Heart left ventricle (tissue), 16 donors: ENCODE results near the gene FRRS1. TPM values are rescaled to one million over a fixed set of nuclear protein-coding genes. Genes with fewer than 3 reads are reported as not detected.

Source experiments
- ATAC-seq, 4 donors: fragments of 200-7000 bp; cut with Tn5 transposase; one replicate each; pipeline ENCODE4 v1.9.1; 2020 to 2022; ENCODE audit warnings: moderate library complexity in 4 of 4, mild to moderate bottlenecking in 3 of 4, moderate number of reproducible peaks in 1 of 4
- DNase-seq, 5 donors: peaks; one replicate each; pipeline ENCODE4 v3.0.0-alpha.2; 2020
- H3K27ac ChIP-seq, 12 donors: fragments of 200-600 bp; sonication (generic) in 4 of 12; one replicate each; pipeline versions ENCODE4 v1.5.0 to v1.8.0; 2016 to 2022; ENCODE audit warnings: mild to moderate bottlenecking in 2 of 12
- H3K27me3 ChIP-seq, 9 donors: fragments of 200-600 bp; sonication (generic) in 2 of 9; one replicate each; pipeline versions ENCODE4 v1.5.1 to v1.8.0; 2016 to 2022; ENCODE audit warnings: mild to moderate bottlenecking in 3 of 9
- H3K36me3 ChIP-seq, 9 donors: fragments of 200-600 bp; sonication (generic) in 2 of 9; one replicate each; pipeline versions ENCODE4 v1.5.0 to v1.8.0; 2018 to 2022; ENCODE audit warnings: mild to moderate bottlenecking in 2 of 9
- H3K4me1 ChIP-seq, 12 donors: fragments of 200-600 bp; sonication (generic) in 4 of 12; one replicate each; pipeline versions ENCODE4 v1.5.0 to v1.8.0; 2016 to 2022; ENCODE audit warnings: mild to moderate bottlenecking in 3 of 12
- H3K4me3 ChIP-seq, 12 donors: fragments of 200-600 bp; sonication (generic) in 4 of 12; one replicate each; pipeline versions ENCODE4 v1.5.0 to v1.8.0; 2017 to 2022; ENCODE audit warnings: mild to moderate bottlenecking in 9 of 12, moderate library complexity in 4 of 12
- H3K9me3 ChIP-seq, 12 donors: fragments of 200-600 bp; sonication (generic) in 4 of 12; one replicate each; pipeline versions ENCODE4 v1.5.0 to v1.8.0; 2016 to 2022; ENCODE audit warnings: mild to moderate bottlenecking in 1 of 12
- CTCF ChIP-seq, 12 donors: fragments of 200-600 bp; sonication (generic) in 4 of 12; IDR thresholded peaks; one replicate each; pipeline versions ENCODE4 v1.5.0 to v1.8.0; 2018 to 2022; ENCODE audit warnings: antibody characterized with exemption in 12 of 12, mild to moderate bottlenecking in 5 of 12
- POLR2A ChIP-seq, 2 donors: fragments of 450-650 bp; IDR thresholded peaks; one replicate each; pipeline ENCODE4 v1.6.1; 2017; ENCODE audit warnings: antibody characterized with exemption in 2 of 2, mild to moderate bottlenecking in 2 of 2, moderate library complexity in 2 of 2
- WGBS, 4 donors: extraction: QIAGEN DNeasy Blood & Tissue Kit in 2 of 4; methylation state at CpG; one replicate each; pipeline versions ENCODE4 v1.1.5 to v1.1.7; 2013 to 2018; 5-methylcytosine and 5-hydroxymethylcytosine counted together
- intact Hi-C, 10 donors: fragments of 100-400 bp; cut with DNase I; formaldehyde crosslinking; loops; one replicate each; pipeline versions ENCODE4 v1.11.1 to v1.14.2; 2022
- polyA plus RNA-seq, 2 donors: library from polyadenylated mRNA; stranded (reverse); fragments of 200-250 nt; gene quantifications; one replicate each; pipeline ENCODE4 v1.2.3, GENCODE V29; 2013
- total RNA-seq, 9 donors: library from RNA; depleted of rRNA in 2 of 9; stranded (reverse); fragments of >200 nt in 2 of 9; fragmentation: NEBNext Ultra II Directional in 3 of 9; extraction: Animal tissue kit (Norgen Biotek cat#: 25700) in 3 of 9; gene quantifications; one replicate each; pipeline versions ENCODE4 v1.1.0 to v1.2.4, GENCODE V29; 2016 to 2023
- donor health status: ischemic (EF 13 %, LVEDD 7.1; RV severe dilation, severe dysfunction).
- donor health status: healthy with polysubstance abuse.
- donor health status: DM: no; HTN: yes; CAD: no.
- donor health status: DM: no; HTN: no; CAD: no.
- donor health status: ischemic (EF 25% LVEDD 6.9; RV normal size, moderate dysfunction).
- donor health status: ischemic (EF 25% LVEDD 5.7; RV mildly dilated, moderate dysfunction).
- donor health status: healthy.
- donor health status: DM: yes; HTN: yes; CAD: no.
- donor health status: ischemic (EF 35%, LVEDD 5.7; RV mildly dilated, moderate dysfunction).
- donor health status: nonischemic (EF 11% LVEDD 7.7; RV severe dilation, severe dysfunction).
- donor health status: DM: yes; HTN: yes; CAD: no.
- donor health status: PGD.
- donor health status: ischemic (EF 29% LVEDD 5.4; RV normal size, mild dysfunction).
- donor health status: nonischemic (EF 23%, LVEDD 6.1; RV moderate dilation, normal function).

FRRS1 gene
- total and polyA plus RNA-seq, 11 donors, result 0.50 to 9.3 (median 5.4) TPM

- Histone ChIP-seq H3K4me3 (no peak overlapping the region), H3K36me3 (no peaks in the 10 kb centered on the region), H3K9me3 (no peaks in the 10 kb centered on the region), H3K27ac (no peak overlapping the region), H3K27me3 (no peaks in the 10 kb centered on the region), H3K4me1 (no peaks in the 10 kb centered on the region)
- ATAC-seq (no peak), DNase-seq (no peak)
- intact Hi-C loops, result no loop called here
- TF ChIP-seq CTCF (IDR thresholded peaks at IDR 0.05) (no peak), POLR2A (IDR thresholded peaks at IDR 0.05) (no peak)
- WGBS, 4 donors, result 66 to 93% (median 81%) methylated on average over 2 of the region's 2 CpGs
Measured at GRCh38 chr1:99789715-99790114, 23.3 kb upstream of the FRRS1 start.

GRCh38 chr1:99788896-99789295, 22.5 kb upstream of the FRRS1 start:
- Histone ChIP-seq H3K27me3 (no peaks in the 10 kb centered on the region), H3K27ac (no peak overlapping the region), H3K9me3 (no peaks in the 10 kb centered on the region), H3K4me1 (peaks cover 0 to 7% (median 0%) of the 10 kb centered on the region in 12 donors), H3K36me3 (no peaks in the 10 kb centered on the region), H3K4me3 (no peak overlapping the region)
- no peak for ATAC-seq
- no peak for TF ChIP-seq POLR2A (IDR thresholded peaks at IDR 0.05)
- no peak for TF ChIP-seq CTCF (IDR thresholded peaks at IDR 0.05)
- intact Hi-C loops, result no loop called here
- no peak for DNase-seq

- no peaks in the 10 kb centered on the region for H3K27me3 ChIP-seq
- H3K36me3 ChIP-seq, result no peaks in the 10 kb centered on the region
- ATAC-seq, result no peak
- no peak for TF ChIP-seq POLR2A (IDR thresholded peaks at IDR 0.05)
- no peak for TF ChIP-seq CTCF (IDR thresholded peaks at IDR 0.05)
- WGBS, 4 donors, result 74 to 86% (median 79%) methylated on average over 2 of the region's 2 CpGs
- H3K27ac ChIP-seq, result no peak overlapping the region
- intact Hi-C loops, result no loop called here
- no peaks in the 10 kb centered on the region for H3K9me3 ChIP-seq
- peaks cover 0 to 10% (median 0%) of the 10 kb centered on the region in 12 donors for H3K4me1 ChIP-seq
- no peak for DNase-seq
- no peak overlapping the region for H3K4me3 ChIP-seq
Measured at GRCh38 chr1:99786751-99787501, 20.5 kb upstream of the FRRS1 start.

GRCh38 chr1:99784809-99785255, 18.4 kb upstream of the FRRS1 start:
- intact Hi-C loops, result no loop called here
- WGBS, 4 donors, result 68 to 76% (median 74%) methylated on average over 2 of the region's 2 CpGs
- Histone ChIP-seq H3K27ac (no peak overlapping the region), H3K36me3 (no peaks in the 10 kb centered on the region), H3K4me3 (no peak overlapping the region), H3K27me3 (no peaks in the 10 kb centered on the region), H3K9me3 (no peaks in the 10 kb centered on the region), H3K4me1 (peaks cover 0 to 18% (median 0%) of the 10 kb centered on the region in 12 donors)
- TF ChIP-seq POLR2A (IDR thresholded peaks at IDR 0.05) (no peak), CTCF (IDR thresholded peaks at IDR 0.05) (no peak)
- DNase-seq (no peak), ATAC-seq (no peak)
